Measurements from ENCODE around the gene ATM.

GRCh38 chr11:108218455-108218854, 4.4 kb upstream of the ATM start:
- TF ChIP-seq POLR2A (IDR thresholded peaks at IDR 0.05; ENCODE audit: low read depth, low read length) = no peak
- no peak for TF ChIP-seq POLR2AphosphoS5 (IDR thresholded peaks at IDR 0.05; ENCODE audit: insufficient read depth, low read depth, low read length)
